Smooth muscle cell (in vitro differentiated cells): ENCODE data around the gene SLC25A29. TPM values are rescaled to one million over a fixed set of nuclear protein-coding genes. Genes with fewer than 3 reads are reported as not detected.

Source experiments
- DNase-seq: peaks from one replicate; lab custom pipeline; 2025; ENCODE audit not compliant: unreplicated experiment; lab: John Stamatoyannopoulos, UW
- H2AFZ ChIP-seq: fragments of 200-600 bp; sonication (generic); 2 replicates; pipeline ENCODE4 v1.6.0; 2016; ENCODE audit warnings: antibody characterized with exemption, low read depth, mild to moderate bottlenecking
- H3F3A ChIP-seq: fragments of 200-600 bp; sonication (generic); 2 replicates; pipeline ENCODE4 v1.6.0; 2017; ENCODE audit warnings: antibody characterized with exemption, low read depth
- H3K27ac ChIP-seq: fragments of 200-600 bp; sonication (generic); 2 replicates; pipeline ENCODE4 v1.5.1; 2016; ENCODE audit warnings: low read depth, mild to moderate bottlenecking
- H3K27me3 ChIP-seq: fragments of 200-600 bp; sonication (generic); 2 replicates; pipeline ENCODE4 v1.6.1; 2016; ENCODE audit warnings: low read depth, mild to moderate bottlenecking
- H3K36me3 ChIP-seq: fragments of 200-600 bp; sonication (generic); 2 replicates; pipeline ENCODE4 v1.5.1; 2016; ENCODE audit warnings: low read depth
- H3K4me1 ChIP-seq: fragments of 200-600 bp; sonication (generic); 2 replicates; pipeline ENCODE4 v1.5.1; 2016; ENCODE audit warnings: low read depth
- H3K4me2 ChIP-seq: fragments of 200-600 bp; sonication (generic); 2 replicates; pipeline ENCODE4 v1.6.0; 2016; ENCODE audit warnings: mild to moderate bottlenecking
- H3K4me3 ChIP-seq: fragments of 200-600 bp; sonication (generic); 2 replicates; pipeline ENCODE4 v1.5.1; 2016; ENCODE audit warnings: mild to moderate bottlenecking
- H3K79me2 ChIP-seq: fragments of 200-600 bp; sonication (generic); 2 replicates; pipeline ENCODE4 v1.6.0; 2016; ENCODE audit warnings: low read depth, mild to moderate bottlenecking
- H3K9ac ChIP-seq: fragments of 200-600 bp; sonication (generic); 2 replicates; pipeline ENCODE4 v1.6.0; 2016; ENCODE audit warnings: low read depth
- H3K9me3 ChIP-seq: fragments of 200-600 bp; sonication (generic); replicated peaks from 2 replicates; pipeline ENCODE4 v1.5.1; 2016; ENCODE audit warnings: low read depth
- H4K20me1 ChIP-seq: fragments of 200-600 bp; sonication (generic); 2 replicates; pipeline ENCODE4 v1.6.0; 2016; ENCODE audit warnings: low read depth
- CTCF ChIP-seq: fragments of 200-600 bp; sonication (generic); IDR thresholded peaks from 2 replicates; pipeline ENCODE4 v1.5.1; 2017; ENCODE audit warnings: borderline replicate concordance, mild to moderate bottlenecking, antibody characterized with exemption; ENCODE audit not compliant: insufficient read depth, poor library complexity, severe bottlenecking
- whole genome bisulfite sequencing: methylation state at CpG from one replicate; pipeline ENCODE4 v1.1.7; 2016; ENCODE audit warnings: low lambda C conversion rate; 5-methylcytosine and 5-hydroxymethylcytosine counted together
- polyA plus RNA-seq: library from polyadenylated mRNA; unstranded; fragments of >200 nt; fragmentation: Nextera tagmentation; extraction: Ambion mirVana; gene quantifications from 2 replicates; pipeline ENCODE4 v1.2.1, GENCODE V29; 2016
- total RNA-seq: library from RNA; depleted of rRNA; stranded (reverse); fragments of >200 nt; gene quantifications from 2 replicates; pipeline ENCODE4 v1.2.3, GENCODE V29; 2014

Gene SLC25A29
- total and polyA plus RNA-seq, 2 experiments from 2014 or later: 27.5 to 31.8 TPM

GRCh38 chr14:100323121-100323941 is 17.1 kb upstream of the SLC25A29 start, which contains the start of gene SLC25A47:
TSS of gene SLC25A47 (plus strand) at chr14:100323339. CDS start at chr14:100323415, 76 bp downstream.
- no peaks in the 10 kb centered on the region for H3K36me3 ChIP-seq
- H3K4me3 ChIP-seq: no peak within 1 kb of the TSS
- no peak within 1 kb of the TSS for H2AFZ ChIP-seq
- no peak within 1 kb of the TSS for H3K4me2 ChIP-seq
- no peak within 1 kb of the TSS for H3K9ac ChIP-seq
- no peaks in the 10 kb centered on the region for H3F3A ChIP-seq
- H3K27me3 ChIP-seq: no peaks in the 10 kb centered on the region
- no peak for DNase-seq
- no peaks in the 10 kb centered on the region for H4K20me1 ChIP-seq
- peaks cover 1% of the 10 kb centered on the region for H3K4me1 ChIP-seq
- no peaks in the 10 kb centered on the region for H3K79me2 ChIP-seq
- no peaks in the 10 kb centered on the region for H3K9me3 ChIP-seq
- no peak within 1 kb of the TSS for H3K27ac ChIP-seq
- no peak for TF ChIP-seq CTCF
- 92% methylated on average over 15 of the region's 16 CpGs for WGBS

GRCh38 chr14:100322138-100322957 is 16.1 kb upstream of the SLC25A29 start:
- Histone ChIP-seq H3K9me3 (no peaks in the 10 kb centered on the region), H3K4me1 (peaks cover 6% of the 10 kb centered on the region), H3F3A (no peaks in the 10 kb centered on the region), H3K9ac (no peak overlapping the region), H4K20me1 (no peaks in the 10 kb centered on the region), H3K36me3 (no peaks in the 10 kb centered on the region), H2AFZ (no peak overlapping the region), H3K27ac (no peak overlapping the region), H3K79me2 (no peaks in the 10 kb centered on the region), H3K4me3 (no peak overlapping the region), H3K4me2 (no peak overlapping the region), H3K27me3 (no peaks in the 10 kb centered on the region)
- DNase-seq: no peak
- WGBS: 90% methylated on average over 15 of the region's 15 CpGs
- no peak for TF ChIP-seq CTCF

GRCh38 chr14:100321473-100322137 is 15.4 kb upstream of the SLC25A29 start:
- Histone ChIP-seq H3K36me3 (no peaks in the 10 kb centered on the region), H3K27ac (no peak overlapping the region), H3K4me3 (no peak overlapping the region), H4K20me1 (no peaks in the 10 kb centered on the region), H3K79me2 (no peaks in the 10 kb centered on the region), H3K9me3 (no peaks in the 10 kb centered on the region), H3F3A (no peaks in the 10 kb centered on the region), H3K27me3 (no peaks in the 10 kb centered on the region), H3K9ac (no peak overlapping the region), H2AFZ (no peak overlapping the region), H3K4me2 (no peak overlapping the region), H3K4me1 (peaks cover 6% of the 10 kb centered on the region)
- no peak for DNase-seq
- 86% methylated on average over 9 of the region's 9 CpGs for WGBS
- TF ChIP-seq CTCF: no peak
